ENCODE measurements around the gene MALSU1. TPM values are rescaled to one million over a fixed set of nuclear protein-coding genes. Genes with fewer than 3 reads are reported as not detected.
A peak's percentile ranks its signal among the peaks of the same experiment; 100 is the strongest.

Gene MALSU1
- total and polyA plus RNA-seq, 2 donors (not counting 1 experiment from before 2014, with no cell fraction given) = 54.8 to 77.6 TPM

- Histone ChIP-seq H3K36me3 (ENCODE audit: control insufficient read depth, insufficient read depth, low read length) (no peaks in the 10 kb centered on the region), H3K79me2 (ENCODE audit: control insufficient read depth, insufficient read depth, low read length) (no peaks in the 10 kb centered on the region), H3K9ac (ENCODE audit: insufficient read depth, low read length) (no peak overlapping the region), H3K27me3 (ENCODE audit: control insufficient read depth, insufficient read depth, low read length) (no peaks in the 10 kb centered on the region), H3K4me3 (replicated peaks in 1 of 4; ENCODE audit: control extremely low read depth in 1 of 4, insufficient read depth in 1 of 4, low read depth in 3 of 4, low read length in 4 of 4) (no peak overlapping the region), H3K27ac (ENCODE audit: insufficient read depth, low read length) (no peak overlapping the region), H3K4me2 (ENCODE audit: extremely low read depth, insufficient read depth, low read length) (no peak overlapping the region), H3K4me1 (ENCODE audit: control insufficient read depth, extremely low read depth, insufficient read depth, low read length) (peaks cover 15% of the 10 kb centered on the region), H3K9me3 (ENCODE audit: control insufficient read depth, insufficient read depth, low read depth, low read length) (no peaks in the 10 kb centered on the region), H2AFZ (ENCODE audit: low read length) (no peak overlapping the region), H4K20me1 (ENCODE audit: control insufficient read depth, extremely low read depth, insufficient read depth, low read length) (no peaks in the 10 kb centered on the region)
- DNase-seq (ENCODE audit: low read depth in 2 of 2) = no peak
- no peak for TF ChIP-seq EZH2 (IDR thresholded peaks at IDR 0.05; ENCODE audit: low read length, missing control alignments)
- no peak for TF ChIP-seq CTCF (conservative IDR thresholded peaks at IDR 0.05 in 1 of 2, IDR thresholded peaks at IDR 0.05 in 1 of 2; ENCODE audit: low read depth in 1 of 2, low read length in 2 of 2)
Observed at GRCh38 chr7:23350466-23350865, 51.3 kb downstream of the MALSU1 start.

- no peak overlapping the region for H3K4me2 ChIP-seq (ENCODE audit: extremely low read depth, insufficient read depth, low read length)
- H3K9me3 ChIP-seq (ENCODE audit: control insufficient read depth, insufficient read depth, low read depth, low read length) = no peaks in the 10 kb centered on the region
- H3K4me3 ChIP-seq (replicated peaks in 1 of 4; ENCODE audit: control extremely low read depth in 1 of 4, insufficient read depth in 1 of 4, low read depth in 3 of 4, low read length in 4 of 4) = no peak overlapping the region
- TF ChIP-seq EZH2 (IDR thresholded peaks at IDR 0.05; ENCODE audit: low read length, missing control alignments) (no peak), CTCF (conservative IDR thresholded peaks at IDR 0.05 in 1 of 2, IDR thresholded peaks at IDR 0.05 in 1 of 2; ENCODE audit: low read depth in 1 of 2, low read length in 2 of 2) (no peak)
- DNase-seq (ENCODE audit: low read depth in 2 of 2) = peak in 1 of 2 donors; percentile 54
- H3K79me2 ChIP-seq (ENCODE audit: control insufficient read depth, insufficient read depth, low read length) = no peaks in the 10 kb centered on the region
- no peak overlapping the region for H3K9ac ChIP-seq (ENCODE audit: insufficient read depth, low read length)
- H3K27ac ChIP-seq (ENCODE audit: insufficient read depth, low read length) = no peak overlapping the region
- H3K4me1 ChIP-seq (ENCODE audit: control insufficient read depth, extremely low read depth, insufficient read depth, low read length) = peaks cover 15% of the 10 kb centered on the region
- H4K20me1 ChIP-seq (ENCODE audit: control insufficient read depth, extremely low read depth, insufficient read depth, low read length) = no peaks in the 10 kb centered on the region
- no peak overlapping the region for H2AFZ ChIP-seq (ENCODE audit: low read length)
- no peaks in the 10 kb centered on the region for H3K36me3 ChIP-seq (ENCODE audit: control insufficient read depth, insufficient read depth, low read length)
- H3K27me3 ChIP-seq (ENCODE audit: control insufficient read depth, insufficient read depth, low read length) = no peaks in the 10 kb centered on the region
Observed at GRCh38 chr7:23353172-23353571, 54.0 kb downstream of the MALSU1 start.

GRCh38 chr7:23356168-23356567 lies 57.0 kb downstream of the MALSU1 start:
- no peak overlapping the region for H2AFZ ChIP-seq (ENCODE audit: low read length)
- H3K27me3 ChIP-seq (ENCODE audit: control insufficient read depth, insufficient read depth, low read length) = no peaks in the 10 kb centered on the region
- H3K4me3 ChIP-seq (replicated peaks in 1 of 4; ENCODE audit: control extremely low read depth in 1 of 4, insufficient read depth in 1 of 4, low read depth in 3 of 4, low read length in 4 of 4) = no peak overlapping the region
- H3K4me1 ChIP-seq (ENCODE audit: control insufficient read depth, extremely low read depth, insufficient read depth, low read length) = no peaks in the 10 kb centered on the region
- no peaks in the 10 kb centered on the region for H3K36me3 ChIP-seq (ENCODE audit: control insufficient read depth, insufficient read depth, low read length)
- no peak overlapping the region for H3K4me2 ChIP-seq (ENCODE audit: extremely low read depth, insufficient read depth, low read length)
- no peak overlapping the region for H3K27ac ChIP-seq (ENCODE audit: insufficient read depth, low read length)
- H4K20me1 ChIP-seq (ENCODE audit: control insufficient read depth, extremely low read depth, insufficient read depth, low read length) = no peaks in the 10 kb centered on the region
- no peak overlapping the region for H3K9ac ChIP-seq (ENCODE audit: insufficient read depth, low read length)
- H3K9me3 ChIP-seq (ENCODE audit: control insufficient read depth, insufficient read depth, low read depth, low read length) = no peaks in the 10 kb centered on the region
- TF ChIP-seq EZH2 (IDR thresholded peaks at IDR 0.05; ENCODE audit: low read length, missing control alignments) (no peak), CTCF (conservative IDR thresholded peaks at IDR 0.05 in 1 of 2, IDR thresholded peaks at IDR 0.05 in 1 of 2; ENCODE audit: low read depth in 1 of 2, low read length in 2 of 2) (no peak)
- DNase-seq (ENCODE audit: low read depth in 2 of 2) = no peak
- H3K79me2 ChIP-seq (ENCODE audit: control insufficient read depth, insufficient read depth, low read length) = no peaks in the 10 kb centered on the region

Measured in fibroblast of lung (primary cell).